H1 (cell line): ENCODE data around the gene SPEF1.

Source experiments
- BCL11A ChIP-seq, 2 experiments: IDR thresholded peaks; one replicate each; pipeline ENCODE4 v1.6.1; 2011; ENCODE audit warnings: low read depth in 2 of 2, low read length in 2 of 2, mild to moderate bottlenecking in 2 of 2
- CHD7 ChIP-seq: fragments of 300-600 bp; sonication (generic); IDR thresholded peaks from 2 replicates; pipeline ENCODE4 v1.7.1; 2012; ENCODE audit warnings: low read length, moderate library complexity, mild to moderate bottlenecking, inconsistent platforms; ENCODE audit not compliant: insufficient replicate concordance
- EP300 ChIP-seq, 2 experiments: IDR thresholded peaks; 1 replicate in 1 of 2; 2 replicates in 1 of 2; pipeline ENCODE4 v1.6.1; 2011 to 2012; ENCODE audit warnings: low read depth in 2 of 2, low read length in 2 of 2, mild to moderate bottlenecking in 2 of 2, borderline replicate concordance in 1 of 2, inconsistent platforms in 1 of 2, moderate library complexity in 1 of 2
- POLR2AphosphoS5 ChIP-seq: IDR thresholded peaks from 2 replicates; pipeline ENCODE4 v1.6.1; 2011; ENCODE audit warnings: low read depth, low read length
- SIN3A ChIP-seq, 2 experiments: IDR thresholded peaks in 1 of 2; conservative IDR thresholded peaks in 1 of 2; 2 replicates each; pipeline ENCODE4 v1.6.1; 2011 to 2012; ENCODE audit warnings: low read length in 2 of 2, improper control_type of control experiment in 1 of 2, low read depth in 1 of 2, mild to moderate bottlenecking in 1 of 2
- TF ChIP-seq, protein P1 (sequence below), 3 experiments: IDR thresholded peaks; 1 replicate in 2 of 3; 2 replicates in 1 of 3; pipeline versions ENCODE4 v1.5.1 to v1.6.1; 2011; ENCODE audit warnings: low read length in 3 of 3, mild to moderate bottlenecking in 3 of 3, inconsistent platforms in 2 of 3, low read depth in 1 of 3, moderate library complexity in 1 of 3; ENCODE audit not compliant: insufficient read depth in 1 of 3; ENCODE audit errors: control extremely low read depth in 1 of 3

DNA sequence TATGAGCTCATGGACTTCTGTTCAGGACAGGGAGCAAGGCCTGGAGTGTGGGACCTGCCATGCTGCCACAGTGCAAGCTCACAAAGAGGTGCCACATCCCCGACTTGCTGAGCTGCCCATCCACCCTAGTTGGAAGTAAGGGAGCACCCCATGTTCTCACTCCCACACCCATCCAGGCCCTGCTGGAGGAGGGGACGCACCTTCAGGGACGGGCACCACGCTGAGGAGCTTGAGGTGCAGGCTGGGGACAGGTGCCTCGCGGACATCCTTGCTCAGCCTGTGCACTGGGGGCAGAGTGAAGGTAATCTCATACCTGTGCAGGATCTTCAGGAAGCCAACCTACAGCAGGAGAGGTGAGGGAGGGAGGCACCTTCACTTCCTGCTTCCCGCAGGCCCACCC, 26.0 kb downstream of the SPEF1 start:
- TF ChIP-seq SIN3A (conservative IDR thresholded peaks at IDR 0.05 in 1 of 2, IDR thresholded peaks at IDR 0.05 in 1 of 2; ENCODE audit: low read depth in 1 of 2, low read length in 2 of 2): no peak
- TF ChIP-seq EP300 (IDR thresholded peaks at IDR 0.05; ENCODE audit: borderline replicate concordance in 1 of 2, low read depth in 2 of 2, low read length in 2 of 2): no peak
- no peak for TF ChIP-seq CHD7
- TF ChIP-seq POLR2AphosphoS5: no peak
- TF ChIP-seq BCL11A (IDR thresholded peaks at IDR 0.05; ENCODE audit: low read depth in 2 of 2, low read length in 2 of 2): no peak
- TF ChIP-seq, protein P1, sequence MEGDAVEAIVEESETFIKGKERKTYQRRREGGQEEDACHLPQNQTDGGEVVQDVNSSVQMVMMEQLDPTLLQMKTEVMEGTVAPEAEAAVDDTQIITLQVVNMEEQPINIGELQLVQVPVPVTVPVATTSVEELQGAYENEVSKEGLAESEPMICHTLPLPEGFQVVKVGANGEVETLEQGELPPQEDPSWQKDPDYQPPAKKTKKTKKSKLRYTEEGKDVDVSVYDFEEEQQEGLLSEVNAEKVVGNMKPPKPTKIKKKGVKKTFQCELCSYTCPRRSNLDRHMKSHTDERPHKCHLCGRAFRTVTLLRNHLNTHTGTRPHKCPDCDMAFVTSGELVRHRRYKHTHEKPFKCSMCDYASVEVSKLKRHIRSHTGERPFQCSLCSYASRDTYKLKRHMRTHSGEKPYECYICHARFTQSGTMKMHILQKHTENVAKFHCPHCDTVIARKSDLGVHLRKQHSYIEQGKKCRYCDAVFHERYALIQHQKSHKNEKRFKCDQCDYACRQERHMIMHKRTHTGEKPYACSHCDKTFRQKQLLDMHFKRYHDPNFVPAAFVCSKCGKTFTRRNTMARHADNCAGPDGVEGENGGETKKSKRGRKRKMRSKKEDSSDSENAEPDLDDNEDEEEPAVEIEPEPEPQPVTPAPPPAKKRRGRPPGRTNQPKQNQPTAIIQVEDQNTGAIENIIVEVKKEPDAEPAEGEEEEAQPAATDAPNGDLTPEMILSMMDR (IDR thresholded peaks at IDR 0.05; ENCODE audit: control extremely low read depth in 1 of 3, insufficient read depth in 1 of 3, low read depth in 1 of 3, low read length in 3 of 3): no peak
